Mesenteric fat pad (tissue), 1 donor: ENCODE measurements around the gene CDC42EP3. TPM values are rescaled to one million over a fixed set of nuclear protein-coding genes. Genes with fewer than 3 reads are reported as not detected.

Experiments
- DNase-seq: peaks from one replicate; pipeline ENCODE4 v3.0.0-alpha.2; 2020; ENCODE audit warnings: low spot score
- total RNA-seq: library from RNA; stranded (reverse); fragmentation: NEBNext Ultra II Directional; extraction: Animal tissue kit (Norgen Biotek cat#: 25700); gene quantifications from one replicate; pipeline ENCODE4 v1.2.1, GENCODE V29; 2021
- donor health status: DM: yes; HTN: yes; CAD: no.

CDC42EP3 gene
- total RNA-seq, 1 donor from 2014 or later = 47.6 TPM

DNA sequence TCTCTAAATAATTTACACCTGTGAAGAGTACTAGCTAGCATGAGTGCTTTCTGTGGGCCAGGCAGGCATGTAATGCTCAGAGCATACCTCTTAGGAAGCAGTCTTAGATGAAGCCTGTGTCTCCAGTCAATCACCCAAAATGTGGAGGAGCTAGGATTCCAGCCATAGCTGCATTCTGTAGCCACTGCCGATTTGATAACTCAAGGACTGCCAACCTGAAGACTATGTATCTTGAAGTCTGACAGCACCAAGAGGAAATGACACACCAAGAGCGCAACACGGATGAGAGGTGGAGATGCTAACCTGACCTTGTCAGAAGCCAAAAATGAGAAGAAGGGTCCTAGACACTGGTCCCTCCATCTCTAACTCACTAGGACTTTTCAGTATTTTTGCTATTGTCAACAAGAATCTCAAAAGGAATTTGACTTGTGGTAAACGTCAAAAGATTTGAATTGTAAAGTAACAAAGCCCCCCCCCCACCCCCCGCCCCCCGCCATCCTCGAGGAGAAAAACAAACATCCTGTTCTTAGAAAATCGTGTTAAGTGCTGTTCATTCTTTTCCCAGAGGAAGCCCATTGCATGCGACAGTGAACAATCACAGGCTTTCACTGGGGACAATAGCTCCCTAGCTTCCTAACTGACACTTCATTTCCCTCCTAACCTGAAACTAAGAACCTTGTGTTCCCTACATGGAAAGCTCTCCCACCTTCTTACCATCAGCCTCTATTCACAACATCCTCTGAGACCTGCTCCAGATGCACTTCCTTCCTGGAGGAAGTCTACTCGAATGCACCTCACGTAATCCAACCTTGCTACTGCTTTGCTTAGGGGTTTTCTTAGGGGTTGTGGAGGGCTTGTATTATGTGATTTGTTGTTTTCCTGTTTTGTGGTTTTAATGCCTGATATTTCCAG, 14.7 kb downstream of the CDC42EP3 start:
- no peak for DNase-seq

DNA sequence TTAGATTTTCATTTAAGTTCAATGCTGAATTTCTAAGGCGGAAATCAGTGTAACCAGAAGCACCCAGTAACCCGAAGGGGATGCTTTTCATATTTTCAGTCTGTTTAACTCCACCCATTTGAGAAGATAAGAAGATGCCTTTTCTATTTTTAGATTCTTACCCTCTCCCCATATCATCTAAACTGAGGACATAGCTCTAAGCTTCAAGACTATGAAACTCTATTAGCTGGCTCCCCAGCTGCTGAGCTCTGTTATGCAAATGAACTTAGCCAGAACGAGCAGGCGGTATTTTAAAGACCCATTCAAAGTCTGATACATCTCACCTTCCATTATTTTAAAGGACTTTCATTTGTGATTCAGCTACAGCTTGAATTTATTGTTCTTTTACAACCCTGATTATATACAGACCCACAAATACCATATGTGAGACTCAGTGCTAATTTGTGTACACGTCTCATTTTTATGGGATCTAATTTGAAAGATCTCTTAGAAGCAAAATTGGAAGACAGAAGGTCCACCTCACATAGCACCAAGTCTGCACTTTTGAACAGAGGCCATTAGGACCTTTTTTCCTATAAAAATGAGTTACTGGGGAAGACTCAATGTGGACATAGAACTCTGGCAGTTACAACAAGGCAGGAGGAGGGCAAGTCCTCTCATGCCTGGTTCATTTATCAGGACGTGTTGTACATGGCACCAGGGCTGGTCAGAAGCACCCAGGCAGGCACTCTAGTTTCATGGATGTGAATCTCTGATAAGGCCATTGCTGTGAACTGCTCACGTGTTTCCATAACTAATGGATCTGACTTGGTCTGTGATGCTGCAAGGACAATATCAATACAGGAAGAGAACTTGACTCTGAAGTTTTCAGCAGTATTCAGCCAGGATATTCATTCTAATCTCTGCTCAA, 16.3 kb downstream of the CDC42EP3 start:
- no peak for DNase-seq

DNA sequence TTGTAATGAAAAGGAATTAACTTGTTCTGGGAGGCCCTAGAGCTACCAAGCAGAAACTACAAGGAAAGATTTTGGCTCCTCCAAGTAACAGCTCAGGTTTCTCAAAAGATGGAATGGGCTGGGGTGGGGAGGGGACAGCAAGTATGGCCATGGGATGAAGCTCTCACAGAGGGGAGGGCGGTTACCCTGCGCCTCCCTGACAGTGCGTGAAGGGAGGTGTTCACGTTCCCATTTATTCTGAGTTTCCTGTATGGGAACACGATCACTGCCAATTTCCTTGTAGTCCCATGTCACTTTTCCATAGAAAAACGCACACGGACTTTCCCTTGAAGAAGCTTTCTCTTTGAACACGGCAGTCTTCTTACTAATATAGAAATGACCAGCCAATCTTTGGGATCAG, 17.0 kb downstream of the CDC42EP3 start:
- DNase-seq = no peak

DNA sequence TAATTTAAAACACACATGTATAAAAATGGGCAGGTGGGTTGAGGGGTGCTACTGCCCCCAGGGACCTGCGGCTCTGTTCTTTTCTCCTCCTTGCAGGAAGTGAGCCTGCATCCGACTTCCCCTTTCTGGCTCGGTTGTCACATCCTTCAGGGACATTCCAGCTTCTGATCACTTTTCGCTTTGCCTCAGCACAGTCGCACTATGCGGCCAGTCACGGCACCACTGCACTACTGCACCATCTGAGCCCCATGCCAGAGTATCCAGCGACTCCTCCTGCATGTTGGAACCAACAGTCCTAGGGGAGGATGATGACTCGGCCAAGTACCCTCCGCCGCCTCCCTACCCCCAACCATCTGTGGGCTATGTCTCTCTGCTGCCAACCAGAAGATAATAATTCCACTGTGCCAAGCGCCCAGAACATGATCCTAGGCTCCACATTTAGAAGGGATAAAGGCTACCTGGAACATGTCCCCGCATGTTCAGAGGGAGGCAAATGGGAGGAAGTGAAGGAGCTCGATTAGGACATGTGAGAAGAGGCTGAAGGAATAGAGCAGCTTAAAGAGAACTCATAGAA, 17.6 kb downstream of the CDC42EP3 start:
- DNase-seq = no peak

DNA sequence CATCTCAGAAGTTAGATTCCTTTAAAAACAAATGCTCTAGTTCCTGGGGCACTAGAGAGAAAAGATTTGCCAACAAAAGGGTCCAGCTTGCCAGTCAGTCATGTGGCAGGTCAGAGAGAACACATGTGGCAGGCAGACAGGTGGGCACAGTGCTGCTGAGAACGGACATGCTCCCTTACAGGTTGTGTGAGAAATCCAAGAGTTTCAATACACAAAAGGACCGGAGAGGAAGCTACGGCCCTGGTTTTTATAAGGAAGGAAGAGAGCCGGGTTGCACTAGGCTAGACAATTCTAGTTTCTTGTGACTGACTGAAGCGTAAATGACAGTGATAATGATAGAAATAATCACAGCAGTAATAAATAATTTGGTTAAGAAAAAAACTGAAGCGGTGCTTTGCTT, 18.3 kb downstream of the CDC42EP3 start:
- no peak for DNase-seq

DNA sequence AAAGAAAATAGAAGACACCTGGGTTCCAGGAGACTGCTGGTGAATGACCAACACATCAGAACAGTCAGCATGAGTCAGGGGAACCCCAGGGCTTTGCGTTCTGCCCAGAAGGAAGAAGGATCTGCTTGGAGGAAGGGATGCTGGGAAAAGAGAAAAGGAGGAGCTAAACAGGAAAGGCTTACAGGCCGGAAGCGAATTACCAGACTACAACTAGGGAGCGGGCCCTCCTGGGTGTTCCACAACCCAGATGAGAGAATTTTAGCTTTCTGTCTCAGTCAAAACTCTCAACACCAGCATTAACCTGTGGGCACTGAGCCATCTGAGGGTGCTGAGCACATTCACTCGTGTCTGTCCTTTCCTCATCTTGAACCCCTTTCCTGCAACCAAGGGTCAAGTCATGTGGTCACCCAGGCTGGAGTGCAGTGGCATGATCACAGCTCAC, 19.2 kb downstream of the CDC42EP3 start:
- no peak for DNase-seq

DNA sequence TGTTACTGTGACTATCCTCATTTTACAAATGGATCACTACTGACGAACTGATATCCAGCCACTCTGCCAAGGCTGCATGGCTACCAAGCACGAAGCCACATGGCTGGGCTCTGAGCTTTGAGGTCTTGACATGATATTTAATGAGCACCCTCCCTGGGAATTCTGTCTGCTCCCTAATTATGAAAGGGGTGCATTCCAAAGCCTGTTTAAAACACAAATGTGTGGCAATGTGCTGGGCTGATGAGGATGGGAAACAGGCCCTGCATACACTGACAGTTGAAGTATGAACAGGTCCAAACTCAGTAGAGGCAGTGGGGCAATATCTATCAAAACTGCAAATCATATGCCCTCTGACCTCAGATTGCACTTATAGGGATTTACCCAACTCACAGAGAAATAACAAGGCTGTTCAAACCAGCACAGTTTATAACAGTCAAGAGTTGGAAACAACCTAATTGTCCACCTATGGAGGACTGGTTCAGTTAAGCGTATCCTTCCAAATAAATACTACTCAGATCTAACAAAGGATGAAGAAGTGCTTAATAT, 20.8 kb downstream of the CDC42EP3 start:
- DNase-seq = no peak

DNA sequence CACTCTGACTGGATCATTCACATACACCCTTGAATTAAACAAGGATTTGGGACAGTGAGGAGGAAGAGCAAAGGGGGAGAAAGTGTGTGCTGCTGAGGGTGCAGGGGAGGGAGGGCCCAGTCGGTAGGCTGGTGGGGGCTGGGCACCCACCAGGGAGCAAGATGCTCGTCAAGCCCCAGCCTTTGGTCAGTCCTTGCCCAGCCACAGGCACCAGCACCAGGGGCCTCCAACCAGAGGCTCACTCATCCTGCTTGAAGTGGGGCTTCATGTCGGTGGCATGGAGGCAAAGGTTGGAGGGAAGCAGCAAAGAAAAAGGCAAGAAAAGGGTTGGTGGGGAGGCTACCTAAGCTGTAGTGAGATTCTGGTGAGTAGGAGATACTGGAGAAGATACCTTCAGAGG, 21.9 kb downstream of the CDC42EP3 start:
- DNase-seq = no peak

DNA sequence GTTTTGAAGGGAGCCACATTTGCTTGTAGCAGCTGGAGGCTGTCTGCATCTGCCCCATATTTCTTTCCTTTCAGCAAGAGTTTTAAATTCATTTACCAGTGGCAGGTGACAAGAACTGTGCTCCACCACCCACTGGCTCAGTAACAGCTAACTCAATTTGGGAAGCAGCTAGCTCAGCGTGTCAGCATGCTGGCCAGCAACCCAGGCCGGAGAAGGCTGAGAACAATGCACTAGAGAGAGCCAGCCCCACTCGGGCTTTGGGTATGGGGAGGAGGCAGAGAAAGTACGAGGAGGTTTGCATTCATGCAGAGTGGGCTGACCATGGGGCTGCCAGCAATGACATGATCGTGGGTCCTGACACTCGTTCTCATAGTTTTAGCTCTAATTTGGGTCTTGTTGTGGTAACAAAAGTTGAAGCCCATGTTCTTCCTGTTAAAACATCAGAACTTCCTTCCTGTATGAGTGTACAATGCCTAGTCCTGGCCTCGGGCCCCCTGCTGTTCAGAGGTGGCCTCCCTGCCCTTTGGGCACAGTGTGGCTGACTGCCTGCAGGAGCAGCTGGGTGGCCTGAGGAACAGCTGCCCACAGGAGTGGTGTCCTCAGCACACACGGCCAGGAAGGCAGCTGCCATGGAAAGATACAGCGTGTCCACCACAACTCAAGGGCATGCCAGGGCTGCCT, 23.0 kb downstream of the CDC42EP3 start:
- DNase-seq = no peak

DNA sequence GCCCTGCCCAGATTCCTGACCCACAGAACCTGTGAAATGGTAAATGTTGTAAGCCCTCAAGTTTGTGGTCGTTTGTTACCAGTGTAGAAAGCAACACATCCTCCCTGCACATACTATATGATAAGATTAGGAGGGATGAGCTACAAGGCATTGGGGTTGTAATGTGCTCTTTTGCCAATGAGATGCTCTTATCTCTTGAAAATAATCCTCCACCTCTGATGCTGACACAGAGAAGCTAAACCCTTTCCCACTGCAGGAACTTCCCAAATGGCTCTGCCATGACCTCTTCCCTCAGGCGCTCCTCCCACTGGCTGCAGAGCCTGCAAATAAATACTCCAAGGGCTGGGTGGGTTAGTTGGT, 23.5 kb downstream of the CDC42EP3 start:
- no peak for DNase-seq

DNA sequence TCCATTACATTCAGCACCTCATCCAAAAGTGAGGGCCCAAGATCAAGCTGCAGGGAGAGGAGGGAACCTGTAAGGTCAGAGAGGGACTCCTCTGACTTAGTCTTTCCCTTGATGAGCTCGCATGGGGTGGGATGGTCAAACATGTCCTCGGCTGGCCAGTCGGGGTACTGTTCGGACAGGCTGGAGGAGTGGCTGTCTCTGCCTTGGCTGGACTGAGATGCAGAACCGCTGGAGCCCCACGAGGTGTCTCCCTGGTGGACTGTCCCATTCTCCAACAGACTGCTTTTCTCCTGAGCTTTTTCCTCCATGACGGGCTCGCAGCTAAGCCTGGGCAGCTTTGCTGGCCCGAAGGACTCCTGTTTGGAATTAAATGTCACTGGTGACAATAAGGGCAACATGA, 25.6 kb downstream of the CDC42EP3 start:
- no peak for DNase-seq

DNA sequence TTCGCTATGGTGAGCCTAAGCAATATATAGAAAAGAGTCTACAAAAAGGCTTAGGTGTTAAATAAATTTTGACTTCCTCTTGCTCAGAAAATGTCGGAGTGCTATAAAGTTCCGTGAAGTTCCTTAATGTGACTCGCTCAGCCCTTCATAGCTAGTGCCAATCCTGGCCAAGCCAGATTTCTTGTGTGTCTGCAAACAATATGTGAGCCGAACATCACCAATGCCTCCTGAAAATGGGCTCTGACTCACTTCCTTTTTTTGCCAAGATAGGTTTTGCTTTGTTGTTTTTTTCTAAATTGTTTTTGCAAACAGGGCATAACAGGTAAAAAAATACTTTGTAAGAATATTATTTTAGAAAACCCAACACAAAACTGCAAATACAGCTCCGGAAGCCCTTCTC, 26.1 kb downstream of the CDC42EP3 start:
- no peak for DNase-seq

DNA sequence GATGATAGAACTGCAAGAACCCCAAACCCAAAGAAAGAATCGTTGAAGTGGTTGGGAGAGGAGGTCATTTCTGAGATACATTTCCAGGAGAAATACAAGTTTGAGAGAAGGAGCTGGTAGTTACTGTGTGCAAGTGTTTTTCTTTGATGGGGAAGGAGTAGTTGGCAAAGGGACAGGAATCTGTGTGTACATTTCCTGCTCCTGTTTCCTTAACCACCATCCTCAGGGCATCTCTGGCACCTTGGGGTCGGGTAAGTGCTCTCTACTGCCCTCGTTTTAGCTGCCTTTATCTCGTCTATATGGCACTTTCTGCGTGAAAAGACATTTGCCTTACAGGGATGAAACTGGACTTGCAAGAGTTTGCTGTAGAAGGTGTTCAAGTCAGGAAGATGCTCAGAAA, 27.3 kb downstream of the CDC42EP3 start:
- DNase-seq = no peak

DNA sequence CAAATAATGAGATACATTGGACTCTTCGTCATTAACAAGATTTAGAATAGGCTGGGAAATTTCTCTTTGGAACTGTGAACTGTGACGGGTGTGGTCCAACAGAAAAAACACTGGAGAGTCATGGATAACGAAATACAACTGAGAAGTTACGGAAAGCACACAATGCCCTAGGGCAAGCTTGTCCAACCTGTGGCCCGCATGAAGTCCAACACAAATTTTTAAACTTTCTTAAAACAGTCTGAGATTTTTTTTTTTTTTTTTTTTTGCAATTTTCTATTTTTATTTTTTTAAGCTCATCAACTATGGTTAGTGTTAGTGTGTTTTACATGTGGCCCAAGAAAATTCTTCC, 27.7 kb downstream of the CDC42EP3 start:
- no peak for DNase-seq

DNA sequence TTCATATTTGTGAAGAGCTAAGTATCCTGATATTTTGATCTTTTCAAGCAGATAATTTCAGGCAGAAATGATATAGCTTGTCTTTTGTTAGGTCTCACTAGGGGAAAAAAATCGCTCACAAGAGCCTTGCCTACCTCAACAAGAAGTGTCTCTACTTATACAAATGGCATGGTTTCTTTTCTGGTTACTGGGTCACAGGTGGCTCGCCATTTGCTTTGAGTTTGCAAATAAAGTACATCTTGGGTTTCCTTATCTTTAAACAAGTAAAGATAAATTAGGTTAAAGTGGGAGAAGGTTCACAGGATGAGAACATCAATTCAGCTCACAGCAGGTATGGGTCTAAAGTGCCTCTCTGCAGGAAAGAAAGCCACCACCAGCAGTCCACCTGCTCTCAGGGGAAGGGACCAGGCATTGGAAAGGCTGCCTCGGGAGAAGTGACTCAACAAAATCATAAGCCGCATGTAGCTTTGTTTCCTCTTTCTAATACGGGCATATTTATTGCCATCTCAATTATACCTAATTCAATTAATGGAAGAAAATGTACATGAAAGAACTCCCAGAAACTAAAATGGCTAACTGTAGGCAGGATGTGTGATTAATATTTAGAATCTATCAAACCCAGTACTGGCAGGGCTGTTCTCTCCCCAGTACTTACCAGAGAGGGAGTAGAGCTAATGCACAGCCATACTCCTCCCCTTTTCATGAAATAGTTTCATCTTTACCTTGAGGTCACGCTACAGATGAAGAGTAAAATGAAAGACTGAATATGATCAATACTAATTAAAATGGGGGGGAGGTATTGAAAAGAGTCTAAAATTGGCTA, 28.3 kb downstream of the CDC42EP3 start:
- no peak for DNase-seq

DNA sequence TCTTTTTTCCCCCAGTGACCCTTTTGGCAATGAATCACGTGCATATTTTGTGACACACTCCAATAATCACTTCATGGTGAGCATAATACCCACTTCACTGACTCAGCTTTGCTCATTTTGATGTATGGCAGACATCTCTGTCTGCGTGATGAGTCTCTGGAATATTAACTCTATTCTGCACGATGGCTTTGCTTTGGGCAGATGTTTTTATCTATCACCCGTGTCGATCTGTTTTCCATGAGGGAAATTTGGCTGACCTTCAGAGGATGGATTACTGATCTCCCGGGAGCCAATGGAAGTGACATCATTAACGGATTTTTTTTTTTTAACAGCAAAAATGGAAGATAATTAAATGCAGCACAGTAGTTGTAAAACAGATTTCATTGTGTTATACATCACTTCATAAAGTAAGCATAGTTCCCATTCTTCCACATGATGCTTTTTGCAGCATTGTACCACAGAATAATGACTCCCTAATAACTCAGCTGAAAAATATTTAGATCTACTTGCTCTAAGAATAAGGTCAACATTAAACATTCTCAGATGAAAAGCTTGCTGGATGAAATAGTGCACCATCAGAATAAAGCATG, 29.8 kb downstream of the CDC42EP3 start:
- DNase-seq = no peak

DNA sequence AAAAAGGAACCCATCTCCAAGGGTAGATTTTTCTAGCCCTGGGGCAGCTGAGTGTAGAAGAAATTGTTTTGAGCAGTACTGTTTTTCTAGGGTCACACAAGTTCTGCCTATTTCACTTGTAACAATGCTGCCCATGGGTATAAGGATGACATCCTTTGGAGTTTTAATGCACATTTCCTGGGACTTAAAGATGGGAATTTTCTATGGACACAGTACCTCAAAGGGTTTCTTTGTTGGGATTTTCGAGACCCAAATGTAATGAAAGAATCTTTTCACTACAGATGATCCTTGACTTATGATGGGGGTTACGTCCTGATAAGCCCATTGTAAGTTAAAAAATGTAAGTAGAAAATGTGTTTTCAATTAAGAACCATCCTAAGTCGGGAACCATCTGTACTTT, 31.8 kb downstream of the CDC42EP3 start:
- DNase-seq = no peak

DNA sequence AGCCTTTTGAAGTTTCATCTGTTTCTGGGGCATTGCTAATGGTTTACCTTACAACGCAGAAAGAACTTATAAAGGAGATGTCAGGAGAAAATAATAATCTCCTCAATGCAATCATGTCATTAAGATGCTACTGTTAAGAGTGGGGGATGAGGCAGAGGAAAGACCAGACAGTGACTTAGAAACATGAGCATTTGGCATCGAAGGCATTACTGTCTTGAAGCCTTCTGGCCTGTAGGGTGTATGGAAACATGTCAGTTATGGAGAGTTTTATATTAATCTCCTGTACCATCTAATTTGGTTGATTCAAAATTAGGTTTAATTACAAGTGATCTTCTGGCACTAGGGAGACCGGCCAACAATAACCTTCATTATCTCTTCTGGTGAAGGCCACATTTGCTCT, 32.5 kb downstream of the CDC42EP3 start:
- DNase-seq = no peak

DNA sequence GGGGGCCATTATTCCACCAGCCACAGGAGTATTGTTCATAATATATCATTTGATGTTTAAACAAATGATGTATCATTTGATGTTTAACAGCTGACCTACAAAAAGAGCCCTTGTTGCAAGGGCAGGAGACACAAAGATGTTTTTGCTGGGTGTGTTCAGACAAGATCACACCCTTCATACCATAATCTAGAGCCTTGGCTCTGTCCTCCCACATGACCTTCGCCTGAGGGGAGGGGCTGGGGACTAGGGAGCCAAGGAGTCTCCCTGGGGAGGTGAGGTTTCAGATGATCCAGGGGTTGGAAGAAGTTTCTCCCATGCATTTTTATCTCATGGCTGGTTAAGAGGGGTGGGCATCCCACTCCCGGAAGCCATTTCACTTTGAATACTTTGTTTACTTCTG, 33.5 kb downstream of the CDC42EP3 start:
- no peak for DNase-seq
